ENCODE measurements around the gene KRTAP1-3. TPM values are rescaled to one million over a fixed set of nuclear protein-coding genes. Genes with fewer than 3 reads are reported as not detected.
"Not testable (repeated sequence)": the region's sequence is repeated elsewhere in the genome, so short reads cannot be mapped to it uniquely, and the experiment has no call there.

KRTAP1-3 gene
- not detected for total RNA-seq

GRCh38 chr17:41034346-41034935 lies at the start of gene KRTAP1-3:
TSS of gene KRTAP1-3 (minus strand) at chr17:41034874. CDS start at chr17:41034821, 53 bp downstream.
- H3K27me3 Mint-ChIP-seq (ENCODE audit: low read depth); H3K4me3 Mint-ChIP-seq; H3K36me3 Mint-ChIP-seq (ENCODE audit: insufficient read depth in 2 of 2); DNase-seq; ATAC-seq (replicated peaks in 1 of 2); H3K9me3 Mint-ChIP-seq; H3K4me1 Mint-ChIP-seq (ENCODE audit: low read depth): not testable (repeated sequence)
- peak within 1 kb of the TSS; percentile 54 for H3K27ac Mint-ChIP-seq

- H3K36me3 Mint-ChIP-seq (ENCODE audit: insufficient read depth in 2 of 2); H3K4me1 Mint-ChIP-seq (ENCODE audit: low read depth); H3K9me3 Mint-ChIP-seq; DNase-seq; ATAC-seq (replicated peaks in 1 of 2); H3K27ac Mint-ChIP-seq; H3K4me3 Mint-ChIP-seq: not testable (repeated sequence)
- peaks cover 10% of the 10 kb centered on the region for H3K27me3 Mint-ChIP-seq (ENCODE audit: low read depth)
Observed at GRCh38 chr17:41084100-41084856, 49.6 kb upstream of the KRTAP1-3 start, which contains the start of gene KRTAP4-7. TSS of gene KRTAP4-7 (plus strand) at chr17:41084150. CDS start at chr17:41084207, 57 bp downstream.

GRCh38 chr17:41083427-41083826 lies 48.8 kb upstream of the KRTAP1-3 start:
- H3K36me3 Mint-ChIP-seq (ENCODE audit: insufficient read depth in 2 of 2); ATAC-seq (replicated peaks in 1 of 2); H3K27ac Mint-ChIP-seq; H3K4me1 Mint-ChIP-seq (ENCODE audit: low read depth); DNase-seq; H3K4me3 Mint-ChIP-seq; H3K9me3 Mint-ChIP-seq: not testable (repeated sequence)
- peaks cover 10% of the 10 kb centered on the region for H3K27me3 Mint-ChIP-seq (ENCODE audit: low read depth)

DNA sequence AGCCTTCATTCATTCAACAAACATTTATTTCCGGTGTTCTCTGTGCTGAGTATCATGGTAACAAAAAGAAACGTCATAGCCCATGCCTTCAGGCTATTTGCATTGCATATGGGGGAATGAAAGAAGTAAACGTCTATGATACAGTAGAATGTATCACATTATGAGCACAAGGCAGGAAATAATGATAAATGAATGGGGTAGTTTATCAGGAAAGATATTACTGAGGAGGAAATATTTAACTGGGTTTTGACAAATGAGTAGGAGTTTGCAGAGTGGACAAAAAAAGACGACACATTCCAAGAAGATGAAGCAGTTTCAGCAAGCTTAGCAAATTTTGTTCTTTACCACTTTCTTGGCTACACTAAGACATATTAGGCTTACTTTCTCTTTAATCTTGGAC lies 48.0 kb upstream of the KRTAP1-3 start:
- Mint-ChIP-seq H3K27ac (no peak overlapping the region), H3K36me3 (ENCODE audit: insufficient read depth in 2 of 2) (no peaks in the 10 kb centered on the region), H3K27me3 (ENCODE audit: low read depth) (peaks cover 10% of the 10 kb centered on the region), H3K4me1 (ENCODE audit: low read depth) (no peaks in the 10 kb centered on the region), H3K4me3 (no peak overlapping the region), H3K9me3 (no peaks in the 10 kb centered on the region)
- DNase-seq (no peak), ATAC-seq (replicated peaks in 1 of 2) (no peak)

GRCh38 chr17:41076788-41077187 lies 42.1 kb upstream of the KRTAP1-3 start:
- Mint-ChIP-seq H3K36me3 (ENCODE audit: insufficient read depth in 2 of 2) (no peaks in the 10 kb centered on the region), H3K27me3 (ENCODE audit: low read depth) (peaks cover 32% of the 10 kb centered on the region), H3K4me1 (ENCODE audit: low read depth) (no peaks in the 10 kb centered on the region), H3K4me3 (no peak overlapping the region), H3K9me3 (no peaks in the 10 kb centered on the region), H3K27ac (no peak overlapping the region)
- ATAC-seq (replicated peaks in 1 of 2) = no peak
- DNase-seq = no peak

DNA sequence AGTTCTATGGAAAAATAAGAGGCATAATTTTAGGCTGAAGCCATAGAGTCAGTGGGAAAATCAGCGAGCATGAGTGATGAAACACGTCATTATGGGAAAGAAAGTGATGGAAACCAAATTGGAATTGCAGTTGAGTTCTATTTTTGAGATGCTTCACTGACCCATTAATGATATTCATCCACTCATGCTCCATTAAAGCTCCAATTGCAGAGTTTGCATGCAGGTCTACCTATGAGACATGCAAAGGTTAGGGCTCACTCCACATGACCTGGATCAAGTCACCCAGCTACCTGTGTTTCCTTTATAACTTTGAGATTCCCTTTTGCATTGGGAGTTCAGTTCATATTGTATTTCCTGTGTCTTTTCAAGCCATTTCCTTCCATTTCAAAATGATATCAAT lies 39.0 kb upstream of the KRTAP1-3 start:
- DNase-seq (no peak), ATAC-seq (replicated peaks in 1 of 2) (no peak)
- Mint-ChIP-seq H3K27me3 (ENCODE audit: low read depth) (peaks cover 22% of the 10 kb centered on the region), H3K9me3 (no peaks in the 10 kb centered on the region), H3K4me3 (no peak overlapping the region), H3K36me3 (ENCODE audit: insufficient read depth in 2 of 2) (no peaks in the 10 kb centered on the region), H3K27ac (no peak overlapping the region), H3K4me1 (ENCODE audit: low read depth) (no peaks in the 10 kb centered on the region)

DNA sequence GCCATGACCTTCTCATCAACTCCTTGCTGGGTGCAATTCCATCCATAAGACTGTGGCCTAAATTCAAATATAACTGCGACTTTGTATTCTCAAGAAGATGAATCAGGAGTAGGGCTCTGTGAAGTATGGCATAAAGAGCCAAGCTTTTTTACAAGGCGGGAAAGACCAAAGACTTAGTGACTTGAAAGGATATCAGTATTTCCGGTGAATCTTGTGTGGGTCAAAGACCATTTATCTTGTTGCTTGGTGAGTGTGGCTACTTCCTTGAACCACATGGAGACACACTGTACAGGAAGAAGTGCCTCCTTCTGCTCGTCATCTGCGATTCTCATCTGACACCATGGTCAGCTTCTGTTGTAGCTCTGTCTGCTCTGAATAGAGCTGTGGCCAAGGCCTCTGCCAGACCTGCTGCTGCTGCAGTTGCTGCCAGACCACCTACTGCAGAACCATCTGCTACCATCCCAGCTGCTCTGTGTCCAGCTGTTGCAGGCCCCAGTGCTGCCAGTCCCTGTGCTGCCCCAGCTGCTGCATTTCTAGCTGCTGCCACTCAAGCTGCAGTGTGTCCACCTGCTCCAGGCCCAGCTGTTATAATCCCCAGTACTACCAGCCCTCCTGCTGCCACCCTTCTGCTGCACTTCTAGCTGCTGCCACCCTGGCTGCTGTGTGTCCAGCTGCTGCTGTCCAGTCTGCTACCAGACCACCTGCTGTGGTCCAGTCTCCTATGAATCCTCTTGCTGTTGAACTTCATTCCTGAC lies 37.1 kb upstream of the KRTAP1-3 start:
- H3K36me3 Mint-ChIP-seq (ENCODE audit: insufficient read depth in 2 of 2) = no peaks in the 10 kb centered on the region
- H3K4me3 Mint-ChIP-seq = no peak overlapping the region
- H3K27me3 Mint-ChIP-seq (ENCODE audit: low read depth) = peaks cover 22% of the 10 kb centered on the region
- ATAC-seq (replicated peaks in 1 of 2) (no peak), DNase-seq (no peak)
- no peaks in the 10 kb centered on the region for H3K4me1 Mint-ChIP-seq (ENCODE audit: low read depth)
- no peaks in the 10 kb centered on the region for H3K9me3 Mint-ChIP-seq
- no peak overlapping the region for H3K27ac Mint-ChIP-seq

- Mint-ChIP-seq H3K27me3 (ENCODE audit: low read depth) (no peaks in the 10 kb centered on the region), H3K36me3 (ENCODE audit: insufficient read depth in 2 of 2) (no peaks in the 10 kb centered on the region), H3K9me3 (no peaks in the 10 kb centered on the region), H3K27ac (no peak overlapping the region), H3K4me1 (ENCODE audit: low read depth) (no peaks in the 10 kb centered on the region), H3K4me3 (no peak overlapping the region)
- DNase-seq = no peak
- ATAC-seq (replicated peaks in 1 of 2) = no peak
Observed at GRCh38 chr17:41069031-41069430, 34.4 kb upstream of the KRTAP1-3 start.

- H3K27me3 Mint-ChIP-seq (ENCODE audit: low read depth) = no peaks in the 10 kb centered on the region
- H3K27ac Mint-ChIP-seq = no peak overlapping the region
- DNase-seq = no peak
- no peak for ATAC-seq (replicated peaks in 1 of 2)
- H3K4me1 Mint-ChIP-seq (ENCODE audit: low read depth) = no peaks in the 10 kb centered on the region
- no peaks in the 10 kb centered on the region for H3K9me3 Mint-ChIP-seq
- H3K36me3 Mint-ChIP-seq (ENCODE audit: insufficient read depth in 2 of 2) = no peaks in the 10 kb centered on the region
- H3K4me3 Mint-ChIP-seq = no peak overlapping the region
Observed at GRCh38 chr17:41067281-41067680, 32.6 kb upstream of the KRTAP1-3 start.

- no peaks in the 10 kb centered on the region for H3K4me1 Mint-ChIP-seq (ENCODE audit: low read depth)
Observed at GRCh38 chr17:41065829-41066624, 31.4 kb upstream of the KRTAP1-3 start, which contains the start of gene KRTAP2-4. TSS of gene KRTAP2-4 (minus strand) at chr17:41065879. CDS start at chr17:41065845, 34 bp downstream.

DNA sequence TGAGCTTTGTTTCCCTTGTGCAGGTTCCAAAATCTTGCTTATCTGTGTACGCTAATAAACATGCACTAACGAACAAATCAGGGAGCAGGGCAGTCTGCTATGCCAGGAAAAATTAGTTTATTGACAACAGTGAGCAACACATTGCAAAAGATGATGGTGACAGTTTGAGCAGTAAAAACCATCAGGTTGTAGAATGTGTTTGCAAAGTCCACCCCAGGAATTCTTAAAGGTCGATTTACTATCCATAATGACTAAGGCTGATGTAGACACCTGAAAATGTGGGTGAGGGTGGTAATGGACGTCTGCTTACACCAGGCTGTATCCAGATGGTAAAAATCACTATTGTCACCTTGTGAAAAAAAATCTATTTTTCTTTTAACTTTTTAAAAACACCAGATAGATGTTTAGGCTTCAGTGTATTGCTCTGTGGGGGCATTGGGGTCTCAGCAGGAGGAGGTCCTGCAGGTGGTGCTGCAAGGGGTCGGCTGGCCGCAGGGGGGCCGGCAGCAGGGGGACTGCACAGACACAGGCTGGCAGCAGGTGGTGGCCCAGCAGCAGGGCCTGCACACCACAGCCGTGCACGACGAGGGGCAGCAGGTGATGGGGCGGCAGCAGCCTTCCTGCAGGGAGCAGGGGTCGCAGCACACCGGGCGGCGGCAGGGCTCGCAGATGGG lies 30.5 kb upstream of the KRTAP1-3 start:
- not testable (repeated sequence) for H3K4me3 Mint-ChIP-seq; DNase-seq; H3K36me3 Mint-ChIP-seq (ENCODE audit: insufficient read depth in 2 of 2); H3K4me1 Mint-ChIP-seq (ENCODE audit: low read depth); ATAC-seq (replicated peaks in 1 of 2); H3K27ac Mint-ChIP-seq; H3K9me3 Mint-ChIP-seq
- peaks cover 15% of the 10 kb centered on the region for H3K27me3 Mint-ChIP-seq (ENCODE audit: low read depth)

More at GRCh38 chr17:41065829-41066624, 31.4 kb upstream of the KRTAP1-3 start, which contains the start of gene KRTAP2-4:
- Mint-ChIP-seq H3K4me3 (no peak within 1 kb of the TSS), H3K27me3 (ENCODE audit: low read depth) (peaks cover 8% of the 10 kb centered on the region), H3K36me3 (ENCODE audit: insufficient read depth in 2 of 2) (no peaks in the 10 kb centered on the region), H3K27ac (no peak within 1 kb of the TSS), H3K9me3 (no peaks in the 10 kb centered on the region)
- ATAC-seq (replicated peaks in 1 of 2) (peak in 1 of 2 donors; percentile 52), DNase-seq (no peak)

- no peak for ATAC-seq (replicated peaks in 1 of 2)
- no peak overlapping the region for H3K27ac Mint-ChIP-seq
- H3K4me3 Mint-ChIP-seq = no peak overlapping the region
- no peaks in the 10 kb centered on the region for H3K9me3 Mint-ChIP-seq
- H3K4me1 Mint-ChIP-seq (ENCODE audit: low read depth) = no peaks in the 10 kb centered on the region
- DNase-seq = no peak
- H3K27me3 Mint-ChIP-seq (ENCODE audit: low read depth) = peaks cover 21% of the 10 kb centered on the region
- H3K36me3 Mint-ChIP-seq (ENCODE audit: insufficient read depth in 2 of 2) = no peaks in the 10 kb centered on the region
Observed at GRCh38 chr17:41064301-41064700, 29.6 kb upstream of the KRTAP1-3 start.

Measured in activated T-cell treated with anti-CD3 and anti-CD28 coated beads, Interleukin-2, amount 50 U/mL, for 72 hours (primary cell).